HUES6 (cell line): ENCODE results near the gene NAT16.
"Not testable (repeated sequence)": the region's sequence is repeated elsewhere in the genome, so short reads cannot be mapped to it uniquely, and the experiment has no call there.

Experiments used
- H3K27ac ChIP-seq: 2 replicates; pipeline ENCODE4 v1.7.0; 2013; ENCODE audit warnings: low read depth, mild to moderate bottlenecking, low read length, inconsistent platforms
- H3K27me3 ChIP-seq: 2 replicates; pipeline ENCODE4 v1.6.1; 2013; ENCODE audit warnings: low read length; ENCODE audit not compliant: control insufficient read depth, insufficient read depth
- H3K36me3 ChIP-seq: 2 replicates; pipeline ENCODE4 v1.6.1; 2013; ENCODE audit warnings: low read length; ENCODE audit not compliant: control insufficient read depth, insufficient read depth
- H3K4me1 ChIP-seq: 2 replicates; pipeline ENCODE4 v1.6.1; 2013; ENCODE audit warnings: low read length; ENCODE audit not compliant: control insufficient read depth, insufficient read depth
- H3K4me3 ChIP-seq: 2 replicates; pipeline ENCODE4 v1.5.1; 2013; ENCODE audit warnings: low read depth, low read length
- H3K9ac ChIP-seq: one replicate; pipeline ENCODE4 v1.6.1; 2013; ENCODE audit warnings: mild to moderate bottlenecking, low read length
- H3K9me3 ChIP-seq: 2 replicates; pipeline ENCODE4 v1.6.1; 2013; ENCODE audit warnings: low read depth, low read length; ENCODE audit not compliant: control insufficient read depth, insufficient read depth

NAT16 gene

GRCh38 chr7:101121991-101122932 is 57.8 kb downstream of the NAT16 start:
- peaks cover 41% of the 10 kb centered on the region for H3K4me1 ChIP-seq
- no peak overlapping the region for H3K4me3 ChIP-seq
- peaks cover 2% of the 10 kb centered on the region for H3K9me3 ChIP-seq

DNA sequence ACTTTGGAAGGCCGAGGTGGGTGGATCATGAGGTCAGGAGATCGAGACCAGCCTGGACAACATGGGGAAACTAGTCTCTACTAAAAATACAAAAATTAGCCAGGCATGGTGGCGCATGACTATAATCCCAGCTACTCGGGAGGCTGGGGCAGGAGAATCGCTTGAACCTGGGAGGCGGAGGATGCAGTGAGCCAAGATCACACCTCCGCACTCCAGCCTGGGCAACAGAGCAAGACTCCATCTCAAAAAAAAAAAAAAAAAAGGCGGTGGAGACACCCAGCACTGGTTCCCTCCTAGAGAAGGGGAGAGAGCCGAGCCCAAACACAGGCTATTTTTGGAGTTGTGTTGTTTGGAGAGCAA is 58.5 kb downstream of the NAT16 start:
- H3K27me3 ChIP-seq, H3K36me3 ChIP-seq, H3K4me3 ChIP-seq, H3K9me3 ChIP-seq, H3K9ac ChIP-seq: not testable (repeated sequence)
- peaks cover 39% of the 10 kb centered on the region for H3K4me1 ChIP-seq
- peak overlapping the region; percentile 42; the same call in 1 of the 2 replicates for H3K27ac ChIP-seq

More at GRCh38 chr7:101121991-101122932, 57.8 kb downstream of the NAT16 start:
- no peaks in the 10 kb centered on the region for H3K36me3 ChIP-seq
- H3K27me3 ChIP-seq: no peaks in the 10 kb centered on the region
- H3K9ac ChIP-seq: peak overlapping the region; percentile 74
- peak overlapping the region; percentile 79 for H3K27ac ChIP-seq
